Peyer's patch (tissue), 4 donors: Measurements from ENCODE around the gene MGMT.

ENCODE experiments used
- POLR2A ChIP-seq, 2 donors: fragments of 450-650 bp; IDR thresholded peaks; one replicate each; pipeline ENCODE4 v1.5.1; 2017; ENCODE audit warnings: antibody characterized with exemption in 2 of 2, mild to moderate bottlenecking in 2 of 2, moderate library complexity in 2 of 2
- TF ChIP-seq, protein P1 (sequence below), 6 experiments: fragments of 450-650 bp in 4 of 6; fragments of 200-600 bp in 2 of 6; sonication (generic) in 1 of 6; IDR thresholded peaks; one replicate each; pipeline ENCODE4 v1.5.1; 2017 to 2019; ENCODE audit warnings: antibody characterized with exemption in 6 of 6, mild to moderate bottlenecking in 3 of 6, moderate library complexity in 1 of 6

DNA sequence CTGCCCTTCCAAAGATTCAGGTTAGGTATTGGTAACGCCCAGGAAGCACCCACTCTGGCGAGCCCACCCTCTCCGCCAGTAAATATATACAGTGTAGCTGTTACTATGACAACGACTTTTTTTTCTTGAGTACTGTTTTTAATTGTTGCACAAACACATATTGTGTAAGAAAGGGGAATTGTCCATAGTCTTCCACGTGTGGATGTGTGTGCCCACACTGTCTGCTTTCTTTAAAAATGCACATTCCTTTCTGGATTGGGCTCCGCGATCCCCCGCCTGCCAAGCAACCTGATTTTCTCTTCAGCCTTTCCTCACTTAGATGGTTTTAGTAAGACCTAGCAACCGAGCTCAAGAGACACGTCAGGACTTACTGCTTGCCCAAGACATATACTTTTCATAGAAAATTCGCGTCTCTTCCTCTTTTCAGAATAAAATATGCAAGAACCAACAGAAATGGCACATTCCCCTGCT is 249.2 kb downstream of the MGMT start:
- TF ChIP-seq, protein P1, sequence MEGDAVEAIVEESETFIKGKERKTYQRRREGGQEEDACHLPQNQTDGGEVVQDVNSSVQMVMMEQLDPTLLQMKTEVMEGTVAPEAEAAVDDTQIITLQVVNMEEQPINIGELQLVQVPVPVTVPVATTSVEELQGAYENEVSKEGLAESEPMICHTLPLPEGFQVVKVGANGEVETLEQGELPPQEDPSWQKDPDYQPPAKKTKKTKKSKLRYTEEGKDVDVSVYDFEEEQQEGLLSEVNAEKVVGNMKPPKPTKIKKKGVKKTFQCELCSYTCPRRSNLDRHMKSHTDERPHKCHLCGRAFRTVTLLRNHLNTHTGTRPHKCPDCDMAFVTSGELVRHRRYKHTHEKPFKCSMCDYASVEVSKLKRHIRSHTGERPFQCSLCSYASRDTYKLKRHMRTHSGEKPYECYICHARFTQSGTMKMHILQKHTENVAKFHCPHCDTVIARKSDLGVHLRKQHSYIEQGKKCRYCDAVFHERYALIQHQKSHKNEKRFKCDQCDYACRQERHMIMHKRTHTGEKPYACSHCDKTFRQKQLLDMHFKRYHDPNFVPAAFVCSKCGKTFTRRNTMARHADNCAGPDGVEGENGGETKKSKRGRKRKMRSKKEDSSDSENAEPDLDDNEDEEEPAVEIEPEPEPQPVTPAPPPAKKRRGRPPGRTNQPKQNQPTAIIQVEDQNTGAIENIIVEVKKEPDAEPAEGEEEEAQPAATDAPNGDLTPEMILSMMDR (IDR thresholded peaks at IDR 0.05): no peak
- TF ChIP-seq POLR2A (IDR thresholded peaks at IDR 0.05): no peak
